AG09319 (cell line): ENCODE results near the gene LYPLAL1.

Source experiments
- DNase-seq: peaks from one replicate; pipeline ENCODE4 v3.0.0-alpha.2; 2010; ENCODE audit warnings: low read depth; ENCODE audit errors: extremely low read depth
- CTCF ChIP-seq: IDR thresholded peaks from 2 replicates; pipeline ENCODE4 v1.5.1; 2011; ENCODE audit warnings: low read depth, mild to moderate bottlenecking, inconsistent platforms, low read length, moderate library complexity

Gene LYPLAL1

GRCh38 chr1:219210067-219210466, 36.4 kb downstream of the LYPLAL1 start:
- no peak for DNase-seq
- no peak for TF ChIP-seq CTCF

- no peak for DNase-seq
- no peak for TF ChIP-seq CTCF
These were observed 41.8 kb downstream of the LYPLAL1 start for GRCh38 chr1:219215477-219215876.

- no peak for DNase-seq
- TF ChIP-seq CTCF, result no peak
These were observed 47.3 kb downstream of the LYPLAL1 start for GRCh38 chr1:219220945-219221344.

GRCh38 chr1:219223496-219223895, 49.8 kb downstream of the LYPLAL1 start:
- no peak for TF ChIP-seq CTCF

GRCh38 chr1:219226196-219226595, 52.5 kb downstream of the LYPLAL1 start:
- TF ChIP-seq CTCF, result no peak
- DNase-seq, result no peak

More at GRCh38 chr1:219223496-219223895, 49.8 kb downstream of the LYPLAL1 start:
- no peak for DNase-seq

- no peak for DNase-seq
- TF ChIP-seq CTCF, result no peak
These were observed 53.8 kb downstream of the LYPLAL1 start for GRCh38 chr1:219227360-219228057.

- no peak for TF ChIP-seq CTCF
- DNase-seq, result no peak
These were observed 54.4 kb downstream of the LYPLAL1 start for GRCh38 chr1:219228058-219228419.
